Stomach (tissue), 9 donors: Measurements from ENCODE around the gene ARID2. TPM values are rescaled to one million over a fixed set of nuclear protein-coding genes. Genes with fewer than 3 reads are reported as not detected.

ENCODE experiments used
- DNase-seq, 2 donors: peaks; one replicate each; pipeline versions ENCODE4 v3.0.0 to v3.0.0-alpha.2; 2013 to 2019
- H3K27ac ChIP-seq, 5 donors: fragments of 200-600 bp in 4 of 5; sonication (generic) in 4 of 5; one replicate each; pipeline ENCODE4 v1.5.1; 2013 to 2019; ENCODE audit warnings: mild to moderate bottlenecking in 1 of 5, moderate library complexity in 1 of 5
- H3K27me3 ChIP-seq, 3 donors: fragments of 200-600 bp; sonication (generic); one replicate each; pipeline ENCODE4 v1.5.1; 2017 to 2019; ENCODE audit warnings: mixed run types in 1 of 3
- H3K36me3 ChIP-seq, 4 donors: fragments of 200-600 bp; sonication (generic); 1 replicate in 3 of 4; 2 replicates in 1 of 4; pipeline ENCODE4 v1.5.1; 2016 to 2019
- H3K4me1 ChIP-seq, 4 donors: fragments of 200-600 bp; sonication (generic); one replicate each; pipeline ENCODE4 v1.5.1; 2016 to 2019
- H3K4me3 ChIP-seq, 4 donors: fragments of 200-600 bp; sonication (generic) in 3 of 4; one replicate each; pipeline ENCODE4 v1.5.1; 2016 to 2019; ENCODE audit warnings: mild to moderate bottlenecking in 1 of 4
- H3K9me3 ChIP-seq, 4 donors: fragments of 200-600 bp; sonication (generic); one replicate each; pipeline ENCODE4 v1.5.1; 2016 to 2019
- CTCF ChIP-seq, 7 experiments: fragments of 450-650 bp in 4 of 7; fragments of 200-600 bp in 3 of 7; sonication (generic) in 3 of 7; IDR thresholded peaks; one replicate each; pipeline ENCODE4 v1.5.1; 2016 to 2019; ENCODE audit warnings: antibody characterized with exemption in 7 of 7, control low read depth in 2 of 7, mild to moderate bottlenecking in 1 of 7
- EP300 ChIP-seq: sonication (generic); formaldehyde crosslinking; IDR thresholded peaks from one replicate; pipeline ENCODE4 v1.6.1; 2017; ENCODE audit warnings: antibody characterized with exemption
- POLR2A ChIP-seq, 4 donors: fragments of 450-650 bp; IDR thresholded peaks; one replicate each; pipeline ENCODE4 v1.6.1; 2016; ENCODE audit warnings: antibody characterized with exemption in 4 of 4, control low read depth in 2 of 4, mild to moderate bottlenecking in 1 of 4, moderate library complexity in 1 of 4
- POLR2AphosphoS5 ChIP-seq, 3 donors: sonication (generic); formaldehyde crosslinking; IDR thresholded peaks; one replicate each; pipeline ENCODE4 v1.6.1; 2016; ENCODE audit warnings: antibody characterized with exemption in 3 of 3
- WGBS, 5 donors: extraction: QIAGEN DNeasy Blood & Tissue Kit in 3 of 5; methylation state at CpG; one replicate each; pipeline versions ENCODE4 v1.1.5 to v1.1.7; 2013 to 2018; 5-methylcytosine and 5-hydroxymethylcytosine counted together
- intact Hi-C: fragments of 100-400 bp; cut with DNase I; formaldehyde crosslinking; loops from one replicate; pipeline ENCODE4 v1.15.1; 2023; ENCODE audit warnings: low total_unique reads
- polyA plus RNA-seq, 3 donors: library from polyadenylated mRNA; stranded (reverse); fragments of 200-250 nt; gene quantifications; one replicate each; pipeline ENCODE4 v1.2.3, GENCODE V29; 2013
- small RNA-seq, 4 donors: library from RNA; depleted of rRNA; stranded (forward); fragments of <200 nt; gene quantifications; one replicate each; pipeline ENCODE3, GENCODE V24; 2016
- total RNA-seq, 5 donors: library from RNA; depleted of rRNA; stranded (reverse); fragments of >200 nt; gene quantifications; one replicate each; pipeline versions ENCODE4 v1.1.0 to v1.2.3, GENCODE V29; 2014 to 2016
- donor health status: healthy with polysubstance abuse.
- donor health status: Bipolar disorder and iron deficiency.
- donor health status: healthy.

ARID2 gene
- total and polyA plus RNA-seq, 8 donors, result 2.6 to 80.4 (median 13.6) TPM

- no peak overlapping the region for H3K4me3 ChIP-seq
- TF ChIP-seq EP300 (no peak), POLR2AphosphoS5 (IDR thresholded peaks at IDR 0.05) (no peak), CTCF (IDR thresholded peaks at IDR 0.05) (no peak)
- peaks cover 0 to 59% (median 55%) of the 10 kb centered on the region in 4 donors for H3K36me3 ChIP-seq
- WGBS, 5 donors, result 88 to 96% (median 90%) methylated on average over 2 of the region's 2 CpGs
- H3K27ac ChIP-seq, result no peak overlapping the region
- H3K4me1 ChIP-seq, result peaks cover 0 to 4% (median 0%) of the 10 kb centered on the region in 4 donors
- intact Hi-C loops, result no loop called here
- no peaks in the 10 kb centered on the region for H3K9me3 ChIP-seq
- no peaks in the 10 kb centered on the region for H3K27me3 ChIP-seq
- no peak for DNase-seq
These were observed 210.3 kb downstream of the ARID2 start for GRCh38 chr12:45939759-45940158.

- no peak for DNase-seq
- no peak overlapping the region for H3K27ac ChIP-seq
- intact Hi-C loops, result no loop called here
- no peaks in the 10 kb centered on the region for H3K27me3 ChIP-seq
- WGBS, 5 donors, result 87 to 100% (median 92%) methylated on average over 1 of the region's 1 CpG
- no peak for TF ChIP-seq EP300
- no peak for TF ChIP-seq POLR2AphosphoS5 (IDR thresholded peaks at IDR 0.05)
- TF ChIP-seq CTCF (IDR thresholded peaks at IDR 0.05), result no peak
- no peak for TF ChIP-seq POLR2A (IDR thresholded peaks at IDR 0.05)
- H3K36me3 ChIP-seq, result peaks cover 22 to 90% (median 79%) of the 10 kb centered on the region in 4 donors
- no peaks in the 10 kb centered on the region for H3K4me1 ChIP-seq
- H3K9me3 ChIP-seq, result no peaks in the 10 kb centered on the region
- H3K4me3 ChIP-seq, result no peak overlapping the region
These were observed 215.3 kb downstream of the ARID2 start for GRCh38 chr12:45944771-45945170.

- H3K9me3 ChIP-seq, result no peaks in the 10 kb centered on the region
- H3K27me3 ChIP-seq, result no peaks in the 10 kb centered on the region
- no peak overlapping the region for H3K4me3 ChIP-seq
- intact Hi-C loops, result no loop called here
- no peak for DNase-seq
- no peak overlapping the region for H3K27ac ChIP-seq
- peaks cover 22 to 82% (median 68%) of the 10 kb centered on the region in 4 donors for H3K36me3 ChIP-seq
- WGBS, 5 donors, result 94 to 97% (median 95%) methylated on average over 1 of the region's 1 CpG
- no peaks in the 10 kb centered on the region for H3K4me1 ChIP-seq
- TF ChIP-seq EP300 (no peak), CTCF (IDR thresholded peaks at IDR 0.05) (no peak), POLR2AphosphoS5 (IDR thresholded peaks at IDR 0.05) (no peak), POLR2A (IDR thresholded peaks at IDR 0.05) (no peak)
These were observed 216.9 kb downstream of the ARID2 start for GRCh38 chr12:45946435-45946834.

- Histone ChIP-seq H3K27me3 (no peaks in the 10 kb centered on the region), H3K36me3 (peaks cover 22 to 68% (median 54%) of the 10 kb centered on the region in 4 donors), H3K4me3 (no peak overlapping the region), H3K4me1 (no peaks in the 10 kb centered on the region), H3K27ac (no peak overlapping the region), H3K9me3 (no peaks in the 10 kb centered on the region)
- DNase-seq, result no peak
- TF ChIP-seq CTCF (IDR thresholded peaks at IDR 0.05) (no peak), POLR2A (IDR thresholded peaks at IDR 0.05) (no peak), EP300 (no peak), POLR2AphosphoS5 (IDR thresholded peaks at IDR 0.05) (no peak)
- intact Hi-C loops, result no loop called here
These were observed 219.0 kb downstream of the ARID2 start for GRCh38 chr12:45948546-45948945.

Small RNA genes lying within 50 kb of the gene (small RNA-seq; reads per million reads assigned to genes)
- 0 reads per million in 4 donors for gene RN7SL246P
